Measurements from ENCODE around the gene CBY3.
"Not testable (repeated sequence)": the region's sequence is repeated elsewhere in the genome, so short reads cannot be mapped to it uniquely, and the experiment has no call there.

The CBY3 gene

GRCh38 chr5:179668391-179668790, 12.4 kb downstream of the CBY3 start:
- peak; percentile 75 for DNase-seq

GRCh38 chr5:179661647-179662046, 19.2 kb downstream of the CBY3 start:
- DNase-seq, result not testable (repeated sequence)

- DNase-seq, result peak; percentile 42
These were observed 22.5 kb downstream of the CBY3 start for GRCh38 chr5:179658179-179658856.

- not testable (repeated sequence) for DNase-seq
These were observed 23.3 kb downstream of the CBY3 start for GRCh38 chr5:179657302-179658178.

- DNase-seq, result not testable (repeated sequence)
These were observed 27.7 kb downstream of the CBY3 start for GRCh38 chr5:179653135-179653534.

GRCh38 chr5:179650245-179650644, 30.6 kb downstream of the CBY3 start:
- DNase-seq, result not testable (repeated sequence)

- not testable (repeated sequence) for DNase-seq
These were observed 31.6 kb downstream of the CBY3 start for GRCh38 chr5:179649166-179649703.

- DNase-seq, result no peak
These were observed 32.4 kb downstream of the CBY3 start for GRCh38 chr5:179648410-179648809.

- DNase-seq, result not testable (repeated sequence)
These were observed 36.1 kb downstream of the CBY3 start for GRCh38 chr5:179644766-179645165.

- DNase-seq, result not testable (repeated sequence)
These were observed 37.5 kb downstream of the CBY3 start for GRCh38 chr5:179643141-179643920.

GRCh38 chr5:179642626-179643025, 38.2 kb downstream of the CBY3 start:
- DNase-seq, result not testable (repeated sequence)

- DNase-seq, result not testable (repeated sequence)
These were observed 39.1 kb downstream of the CBY3 start for GRCh38 chr5:179641745-179642144.

GRCh38 chr5:179639296-179639695, 41.5 kb downstream of the CBY3 start:
- not testable (repeated sequence) for DNase-seq

GRCh38 chr5:179634370-179635172, 46.3 kb downstream of the CBY3 start:
- not testable (repeated sequence) for DNase-seq

- DNase-seq, result not testable (repeated sequence)
These were observed 47.1 kb downstream of the CBY3 start for GRCh38 chr5:179633501-179634369.

Measured in RPMI8226 (cell line).